H9 (cell line): Measurements from ENCODE around the gene HTR2A. TPM values are rescaled to one million over a fixed set of nuclear protein-coding genes. Genes with fewer than 3 reads are reported as not detected.

Experiments
- DNase-seq: peaks from one replicate; pipeline ENCODE4 v3.0.0-alpha.2; 2017
- H2AFZ ChIP-seq: one replicate; pipeline ENCODE4 v1.6.1; 2013; ENCODE audit warnings: mild to moderate bottlenecking, low read length, control low read depth, moderate library complexity
- H2AK5ac ChIP-seq: 2 replicates; pipeline ENCODE4 v1.6.1; 2013; ENCODE audit warnings: low read length, control low read depth, mixed read lengths; ENCODE audit not compliant: insufficient read length
- H2BK120ac ChIP-seq: one replicate; pipeline ENCODE4 v1.6.1; 2013; ENCODE audit warnings: low read depth, mild to moderate bottlenecking, low read length, control low read depth, inconsistent platforms; ENCODE audit not compliant: poor library complexity, severe bottlenecking
- H2BK12ac ChIP-seq: 2 replicates; pipeline ENCODE4 v1.6.1; 2013; ENCODE audit warnings: low read length, control low read depth, mixed read lengths, low read depth; ENCODE audit not compliant: insufficient read length
- H2BK15ac ChIP-seq: 2 replicates; pipeline ENCODE4 v1.6.1; 2013; ENCODE audit warnings: low read depth, low read length, control low read depth
- H2BK20ac ChIP-seq: one replicate; pipeline ENCODE4 v1.6.1; 2013; ENCODE audit warnings: low read depth, mild to moderate bottlenecking, low read length, control low read depth, inconsistent platforms; ENCODE audit not compliant: poor library complexity, severe bottlenecking
- H2BK5ac ChIP-seq: 2 replicates; pipeline ENCODE4 v1.6.1; 2013; ENCODE audit warnings: low read length, control low read depth, mixed read lengths; ENCODE audit not compliant: insufficient read length
- H3K14ac ChIP-seq: 2 replicates; pipeline ENCODE4 v1.6.1; 2013; ENCODE audit warnings: low read length, control low read depth; ENCODE audit not compliant: insufficient read depth
- H3K18ac ChIP-seq: 2 replicates; pipeline ENCODE4 v1.6.1; 2013; ENCODE audit warnings: low read depth, mild to moderate bottlenecking, mixed read lengths, low read length, control low read depth; ENCODE audit not compliant: insufficient read length
- H3K23ac ChIP-seq: 2 replicates; pipeline ENCODE4 v1.6.1; 2013; ENCODE audit warnings: low read length, control low read depth, mixed read lengths, low read depth; ENCODE audit not compliant: insufficient read length
- H3K23me2 ChIP-seq: 2 replicates; pipeline ENCODE4 v1.6.1; 2013; ENCODE audit warnings: low read depth, mild to moderate bottlenecking, mixed read lengths, low read length, control low read depth; ENCODE audit not compliant: insufficient read length, poor library complexity, severe bottlenecking
- H3K27ac ChIP-seq: 2 replicates; pipeline ENCODE4 v1.5.1; 2013; ENCODE audit warnings: low read length, control low read depth, mixed read lengths, low read depth; ENCODE audit not compliant: insufficient read length
- H3K27me3 ChIP-seq: 2 replicates; pipeline ENCODE4 v1.6.1; 2013; ENCODE audit warnings: low read length, control low read depth, inconsistent platforms; ENCODE audit not compliant: insufficient read depth
- H3K4ac ChIP-seq: 2 replicates; pipeline ENCODE4 v1.6.1; 2013; ENCODE audit warnings: low read depth, mild to moderate bottlenecking, control low read depth, inconsistent platforms, low read length, moderate library complexity
- H3K4me1 ChIP-seq: 2 replicates; pipeline ENCODE4 v1.6.1; 2013; ENCODE audit warnings: low read length, control low read depth, inconsistent platforms; ENCODE audit not compliant: insufficient read depth
- H3K4me2 ChIP-seq: 2 replicates; pipeline ENCODE4 v1.6.1; 2013; ENCODE audit warnings: low read length, control low read depth, mixed read lengths; ENCODE audit not compliant: insufficient read length, insufficient read depth
- H3K56ac ChIP-seq: 2 replicates; pipeline ENCODE4 v1.6.1; 2013; ENCODE audit warnings: low read depth, mild to moderate bottlenecking, mixed read lengths, low read length, control low read depth; ENCODE audit not compliant: insufficient read length
- H3K79me1 ChIP-seq: 2 replicates; pipeline ENCODE4 v1.6.1; 2013; ENCODE audit warnings: low read depth, mild to moderate bottlenecking, moderate library complexity, low read length, control low read depth, inconsistent platforms; ENCODE audit not compliant: insufficient read depth, poor library complexity, severe bottlenecking
- H3K79me2 ChIP-seq: 2 replicates; pipeline ENCODE4 v1.6.1; 2013; ENCODE audit warnings: low read length, control low read depth, inconsistent platforms; ENCODE audit not compliant: insufficient read depth
- H3K9ac ChIP-seq: 2 replicates; pipeline ENCODE4 v1.6.1; 2013; ENCODE audit warnings: low read length, control low read depth, mixed read lengths; ENCODE audit not compliant: insufficient read length; ENCODE audit errors: extremely low read depth
- H3K9me3 ChIP-seq: one replicate; pipeline ENCODE4 v1.6.1; 2013; ENCODE audit warnings: low read depth, low read length, inconsistent platforms; ENCODE audit not compliant: control insufficient read depth
- H3T11ph ChIP-seq: one replicate; pipeline ENCODE4 v1.6.1; 2013; ENCODE audit warnings: mild to moderate bottlenecking, low read length, control low read depth, inconsistent platforms
- H4K20me1 ChIP-seq: one replicate; pipeline ENCODE4 v1.6.1; 2013; ENCODE audit not compliant: control insufficient read depth, insufficient read length, insufficient read depth
- H4K5ac ChIP-seq: 2 replicates; pipeline ENCODE4 v1.6.1; 2013; ENCODE audit warnings: low read depth, mild to moderate bottlenecking, mixed read lengths, low read length, control low read depth; ENCODE audit not compliant: insufficient read length
- H4K8ac ChIP-seq: replicated peaks from 2 replicates; pipeline ENCODE4 v1.6.1; 2013; ENCODE audit warnings: low read length, control low read depth, mixed read lengths, low read depth; ENCODE audit not compliant: insufficient read length
- H4K91ac ChIP-seq: 2 replicates; pipeline ENCODE4 v1.6.1; 2013; ENCODE audit warnings: low read depth, mild to moderate bottlenecking, moderate library complexity, mixed read lengths, low read length, control low read depth; ENCODE audit not compliant: insufficient read length
- H3K27ac Mint-ChIP-seq, 3 experiments: 2 replicates in 2 of 3; 3 replicates in 1 of 3; pipeline ENCODE4 v1.8.0; 2020 to 2021; ENCODE audit warnings: mixed read lengths in 3 of 3, mild to moderate bottlenecking in 1 of 3, moderate library complexity in 1 of 3
- H3K27me3 Mint-ChIP-seq: 2 replicates; pipeline ENCODE4 v1.8.0; 2021; ENCODE audit warnings: low read depth, mild to moderate bottlenecking, moderate library complexity, mixed read lengths
- H3K36me3 Mint-ChIP-seq, 3 experiments: 2 replicates in 2 of 3; 3 replicates in 1 of 3; pipeline ENCODE4 v1.8.0; 2020 to 2021; ENCODE audit warnings: low read depth in 3 of 3, mixed read lengths in 3 of 3; ENCODE audit not compliant: insufficient read depth in 1 of 3
- H3K4me1 Mint-ChIP-seq, 2 experiments: 2 replicates each; pipeline ENCODE4 v1.8.0; 2020; ENCODE audit warnings: mixed read lengths in 2 of 2
- H3K4me3 Mint-ChIP-seq, 2 experiments: 2 replicates in 1 of 2; 3 replicates in 1 of 2; pipeline ENCODE4 v1.8.0; 2020 to 2021; ENCODE audit warnings: mild to moderate bottlenecking in 2 of 2, mixed read lengths in 2 of 2, moderate library complexity in 1 of 2
- H3K9me3 Mint-ChIP-seq, 2 experiments: 2 replicates in 1 of 2; 3 replicates in 1 of 2; pipeline ENCODE4 v1.8.0; 2020; ENCODE audit warnings: mild to moderate bottlenecking in 2 of 2, mixed read lengths in 2 of 2, moderate library complexity in 1 of 2
- CTCF ChIP-seq: fragments of 200-600 bp; sonication (generic); conservative IDR thresholded peaks from 3 replicates; pipeline ENCODE4 v1.8.0; 2021; ENCODE audit warnings: antibody characterized with exemption, mild to moderate bottlenecking
- WGBS: extraction: QIAGEN DNeasy Blood & Tissue Kit; methylation state at CpG from one replicate; pipeline ENCODE4 v1.1.7; 2013; ENCODE audit warnings: missing lambda C conversion rate, low lambda C conversion rate, mixed read lengths; ENCODE audit not compliant: insufficient read length; ENCODE audit errors: extremely low coverage; 5-methylcytosine and 5-hydroxymethylcytosine counted together
- total RNA-seq: library from RNA; stranded (reverse); gene quantifications from 2 replicates; pipeline ENCODE4 v1.2.1, GENCODE V29; 2021

The HTR2A gene
- total RNA-seq, 1 experiment from 2014 or later, result not detected

GRCh38 chr13:46868091-46868490 is 28.8 kb downstream of the HTR2A start:
- Histone ChIP-seq H3K27ac (no peak overlapping the region), H3K4ac (no peak overlapping the region), H3K14ac (no peak overlapping the region), H4K20me1 (no peaks in the 10 kb centered on the region), H3K23me2 (no peaks in the 10 kb centered on the region), H2AK5ac (no peak overlapping the region), H2BK12ac (no peak overlapping the region), H3K4me1 (no peaks in the 10 kb centered on the region), H4K91ac (no peak overlapping the region), H3K4me2 (no peak overlapping the region), H3K18ac (no peak overlapping the region), H2BK20ac (no peak overlapping the region), H3K79me2 (no peaks in the 10 kb centered on the region), H3K79me1 (no peaks in the 10 kb centered on the region), H4K5ac (no peak overlapping the region), H3K56ac (no peak overlapping the region), H3K27me3 (no peaks in the 10 kb centered on the region), H2AFZ (no peak overlapping the region), H3K23ac (no peak overlapping the region), H3K9ac (no peak overlapping the region), H2BK15ac (no peak overlapping the region), H3T11ph (no peak overlapping the region), H4K8ac (no peak overlapping the region), H2BK5ac (no peak overlapping the region), H2BK120ac (no peak overlapping the region), H3K9me3 (no peaks in the 10 kb centered on the region)
- no peak for TF ChIP-seq CTCF
- H3K27me3 Mint-ChIP-seq, result no peaks in the 10 kb centered on the region; the same call in 1 of the 2 replicates
- H3K4me3 Mint-ChIP-seq, result no peak overlapping the region
- H3K4me1 Mint-ChIP-seq, result no peaks in the 10 kb centered on the region
- no CpG with 5 or more reads among the region's 2 CpGs for WGBS
- no peaks in the 10 kb centered on the region for H3K9me3 Mint-ChIP-seq
- no peak for DNase-seq
- H3K36me3 Mint-ChIP-seq, result no peaks in the 10 kb centered on the region
- no peak overlapping the region for H3K27ac Mint-ChIP-seq
